Stimulated activated CD4-positive, alpha-beta T cell treated with anti-CD3 and anti-CD28 coated beads, Interleukin-15, amount 100 ng/mL, for 24 hours (primary cell): Measurements from ENCODE around the gene FAM168A.
"Not testable (repeated sequence)": the region's sequence is repeated elsewhere in the genome, so short reads cannot be mapped to it uniquely, and the experiment has no call there.

Source experiments
- DNase-seq: peaks from one replicate; pipeline ENCODE4 v3.0.0-alpha.2; 2020

Gene FAM168A

GRCh38 chr11:73465023-73465675 lies 132.8 kb downstream of the FAM168A start:
- DNase-seq, result no peak

DNA sequence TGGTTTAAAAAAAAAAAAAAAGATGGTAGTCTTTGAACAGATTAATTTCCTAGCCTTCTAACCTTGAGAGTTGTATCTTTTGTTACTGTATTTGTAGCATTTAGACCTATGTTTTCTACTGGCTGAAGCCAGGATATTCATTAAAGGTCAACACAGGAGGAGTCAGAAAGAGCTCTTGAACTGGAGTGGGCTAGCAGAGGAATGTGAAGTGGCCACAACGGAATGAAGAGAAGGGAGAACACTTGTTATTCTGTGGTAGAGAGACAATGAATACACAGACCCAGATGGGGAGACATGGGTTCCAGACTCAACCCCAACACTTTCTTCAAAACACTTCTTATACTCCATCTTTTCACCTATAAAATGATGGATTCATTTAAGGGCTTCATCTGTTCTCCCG lies 133.6 kb downstream of the FAM168A start:
- DNase-seq, result no peak

GRCh38 chr11:73463359-73463758 lies 134.6 kb downstream of the FAM168A start:
- DNase-seq, result no peak

DNA sequence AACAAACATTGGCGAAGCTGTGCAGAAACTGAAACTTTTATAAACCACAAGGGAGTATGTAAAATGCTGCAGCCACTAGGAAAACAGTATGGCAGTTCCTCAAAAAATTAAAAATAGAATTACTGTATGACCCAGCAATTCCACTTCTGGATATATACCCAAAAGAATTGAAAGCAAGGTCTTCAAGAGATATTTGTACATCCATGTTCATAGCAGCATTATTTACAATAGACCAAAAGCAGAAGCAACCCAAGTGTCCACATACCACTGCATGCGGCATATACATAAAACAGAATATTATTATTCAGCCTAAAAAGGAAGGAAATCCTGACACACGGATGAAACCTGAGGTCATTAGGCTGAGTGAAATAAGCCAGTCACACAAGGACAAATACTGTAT lies 135.9 kb downstream of the FAM168A start:
- DNase-seq, result no peak

- no peak for DNase-seq
These were observed 136.5 kb downstream of the FAM168A start for GRCh38 chr11:73461335-73461840.

DNA sequence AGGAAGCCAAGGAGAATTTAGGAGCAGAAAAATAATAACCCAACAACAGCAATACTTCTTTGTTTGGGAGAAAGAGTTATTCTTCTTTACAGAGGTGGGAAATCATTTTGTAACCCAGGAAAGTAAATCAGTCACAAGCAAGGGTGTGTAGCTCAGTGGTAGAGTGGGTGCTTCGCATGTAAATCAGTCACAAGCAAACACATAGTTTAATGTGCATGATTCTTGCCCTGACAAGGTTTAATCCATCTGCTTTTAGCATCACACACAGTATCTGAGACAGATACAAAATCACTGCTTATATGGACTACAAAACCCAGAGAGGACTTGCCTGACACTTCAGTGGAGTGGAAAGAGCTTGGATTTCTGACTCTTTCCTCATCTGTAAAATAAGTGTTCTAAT lies 139.7 kb downstream of the FAM168A start:
- DNase-seq, result no peak

GRCh38 chr11:73454987-73455386 lies 142.9 kb downstream of the FAM168A start:
- no peak for DNase-seq

DNA sequence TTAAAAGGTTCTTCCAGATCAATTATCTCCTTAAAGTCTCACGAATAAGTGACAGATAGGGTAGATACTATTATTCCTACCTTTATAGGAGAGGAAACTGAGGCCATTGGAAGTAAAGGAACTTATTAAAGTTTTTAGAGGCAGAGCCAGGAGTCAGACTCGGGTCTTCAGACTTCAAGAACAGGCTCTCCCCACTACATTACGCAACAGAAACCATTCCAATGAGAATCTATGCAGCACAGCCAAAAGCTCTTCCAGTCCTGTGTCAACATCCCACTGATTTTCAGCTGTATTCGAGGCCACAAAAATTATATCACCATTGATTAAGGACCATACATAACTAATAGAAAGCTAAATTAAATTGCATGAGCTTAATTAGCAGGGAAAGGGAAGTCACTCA lies 144.3 kb downstream of the FAM168A start:
- DNase-seq, result no peak

DNA sequence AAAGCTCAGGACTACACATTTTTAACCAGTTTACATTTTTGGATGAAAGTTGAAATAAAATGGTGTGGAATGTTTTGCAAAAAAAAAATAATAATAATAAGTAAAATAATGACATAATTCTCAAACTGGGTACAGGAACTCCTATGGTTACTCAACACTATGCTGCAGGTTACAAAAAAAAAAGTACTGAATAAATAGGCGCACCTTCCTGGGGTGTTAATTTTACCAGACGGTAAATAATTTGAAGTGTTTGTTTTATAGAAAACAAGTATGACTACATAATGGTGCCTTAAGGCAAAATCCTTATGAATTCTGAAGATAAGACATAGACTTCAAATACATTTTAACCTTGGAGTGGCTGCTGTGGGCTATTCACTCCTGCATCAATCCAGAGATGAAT lies 145.2 kb downstream of the FAM168A start:
- no peak for DNase-seq

DNA sequence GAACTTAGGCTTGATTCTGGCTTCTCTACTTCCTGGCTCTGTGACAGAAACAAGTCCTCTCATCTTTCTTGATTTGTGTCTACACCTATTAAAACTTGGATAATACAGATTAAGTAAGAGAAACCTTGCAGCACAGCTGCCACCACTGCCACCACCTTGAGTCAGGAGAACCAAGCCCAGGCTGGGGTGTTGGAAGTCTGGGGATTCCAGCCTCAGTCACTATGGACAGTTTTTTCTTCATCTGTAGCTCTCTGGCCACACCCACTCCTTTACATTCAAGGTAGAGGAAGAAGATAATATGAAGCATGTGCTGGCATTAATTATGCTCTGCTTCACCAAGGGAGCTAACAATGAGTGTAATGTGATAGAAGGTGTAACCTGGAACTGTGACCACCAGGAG lies 146.0 kb downstream of the FAM168A start:
- DNase-seq, result no peak

GRCh38 chr11:73446766-73447165 lies 151.1 kb downstream of the FAM168A start:
- DNase-seq, result no peak

GRCh38 chr11:73445980-73446379 lies 151.9 kb downstream of the FAM168A start:
- DNase-seq, result no peak

- DNase-seq, result no peak
These were observed 158.7 kb downstream of the FAM168A start for GRCh38 chr11:73439002-73439843.

DNA sequence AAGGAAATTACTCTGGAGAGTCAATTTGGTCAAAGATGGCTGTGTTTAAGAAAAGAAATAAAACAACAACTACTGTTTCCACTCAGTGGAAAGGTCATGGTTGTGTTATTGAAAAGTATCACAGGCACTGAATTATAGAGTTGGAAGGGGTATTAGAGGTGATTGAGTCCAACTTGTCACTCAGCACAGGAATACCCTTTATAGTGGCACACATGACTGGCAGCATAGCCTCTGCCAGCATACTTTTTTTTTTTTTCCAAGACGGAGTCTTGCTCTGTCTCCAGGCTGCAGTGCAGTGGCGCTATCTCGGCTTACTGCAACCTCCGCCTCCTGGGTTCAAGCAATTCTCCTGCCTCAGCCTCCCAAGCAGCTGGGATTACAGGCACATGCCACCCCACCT lies 161.1 kb downstream of the FAM168A start:
- not testable (repeated sequence) for DNase-seq

DNA sequence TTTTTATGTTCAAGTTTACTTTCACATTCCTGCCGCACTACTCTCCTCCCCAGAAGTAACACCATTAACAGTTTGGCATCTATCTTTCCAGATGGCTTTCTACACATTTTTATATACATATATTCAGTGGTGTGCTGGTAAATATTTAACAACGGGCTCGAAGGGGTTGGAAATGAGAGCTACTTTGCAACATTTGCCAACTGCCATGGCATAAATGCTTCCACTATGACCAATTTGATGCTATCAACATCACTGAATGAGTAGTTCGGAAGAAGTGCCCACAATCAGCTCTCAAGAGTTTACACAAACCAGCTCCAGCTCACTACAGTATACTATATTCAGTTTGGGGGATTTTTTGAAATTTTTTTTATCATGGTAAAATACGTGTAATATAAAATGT lies 166.5 kb downstream of the FAM168A start:
- DNase-seq, result no peak

DNA sequence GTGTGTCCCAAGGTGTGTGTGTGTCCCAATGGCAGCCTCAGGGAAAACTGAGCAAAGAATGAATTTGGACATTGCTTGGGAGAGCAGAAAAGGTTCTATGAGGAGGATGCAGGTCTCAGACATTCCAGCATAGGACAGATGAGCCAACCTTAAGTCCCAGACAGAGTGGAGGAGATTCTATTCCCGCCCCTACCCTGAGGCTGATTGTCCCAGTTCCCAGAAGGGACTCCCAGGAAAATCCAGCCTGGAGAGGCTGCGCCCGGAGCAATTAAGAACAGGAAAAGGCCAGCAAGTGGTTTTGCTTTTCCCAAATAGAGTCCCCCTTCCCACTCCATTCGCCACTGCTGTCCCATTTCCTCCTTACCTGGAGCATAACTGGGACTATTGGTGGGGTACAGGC lies 167.6 kb downstream of the FAM168A start:
- DNase-seq, result no peak

GRCh38 chr11:73429121-73429750 lies 168.7 kb downstream of the FAM168A start:
- no peak for DNase-seq

GRCh38 chr11:73428699-73429098 lies 169.2 kb downstream of the FAM168A start:
- DNase-seq, result no peak

DNA sequence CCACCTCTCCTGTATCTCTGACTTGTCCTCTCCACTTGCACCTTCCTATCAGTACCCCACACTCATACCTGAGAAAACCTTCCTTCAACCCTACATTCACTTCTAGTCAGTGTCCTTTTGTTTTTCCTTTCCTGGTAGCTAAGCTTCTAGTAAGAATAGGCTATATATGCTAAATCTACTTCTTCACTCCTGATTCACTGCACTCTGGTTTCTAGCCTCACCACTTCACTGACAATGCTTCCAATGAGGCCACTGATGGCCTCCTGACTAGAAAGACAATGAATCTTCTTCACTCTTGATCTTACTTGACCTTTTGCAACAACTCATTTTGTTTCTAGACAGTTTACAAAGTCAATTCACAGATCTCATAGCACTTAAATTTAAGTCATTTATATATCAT lies 169.7 kb downstream of the FAM168A start:
- no peak for DNase-seq

GRCh38 chr11:73426219-73426850 lies 171.6 kb downstream of the FAM168A start:
- no peak for DNase-seq

GRCh38 chr11:73425108-73425507 lies 172.8 kb downstream of the FAM168A start:
- DNase-seq, result no peak

GRCh38 chr11:73423506-73423905 lies 174.4 kb downstream of the FAM168A start:
- no peak for DNase-seq

DNA sequence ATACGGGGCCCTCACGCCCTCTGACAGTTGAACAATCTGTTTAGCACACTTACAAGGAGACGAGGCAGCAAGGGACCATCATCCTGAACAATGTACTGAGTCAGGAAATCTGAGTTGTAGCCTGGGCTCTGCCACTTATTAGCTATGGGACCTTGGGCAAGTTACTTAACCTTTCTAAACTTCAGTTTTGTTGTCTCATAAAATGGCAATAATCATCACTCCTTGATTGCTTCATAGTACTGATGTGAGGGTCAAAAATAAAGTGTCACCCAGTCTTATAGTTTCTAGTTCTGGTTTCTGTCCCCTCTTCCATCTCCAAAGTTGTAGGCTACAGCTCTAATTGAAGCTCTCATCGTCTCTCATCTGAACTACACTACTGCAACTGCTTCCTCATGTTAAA lies 175.0 kb downstream of the FAM168A start:
- DNase-seq, result no peak
